GM12891 (cell line): ENCODE data around the gene TMEM215.

Source experiments
- POLR2A ChIP-seq: IDR thresholded peaks from 2 replicates; pipeline ENCODE4 v1.6.1; 2011; ENCODE audit warnings: low read depth, low read length, control low read depth
- POLR2AphosphoS5 ChIP-seq: IDR thresholded peaks from 2 replicates; pipeline ENCODE4 v1.6.1; 2011; ENCODE audit warnings: low read depth, low read length, control low read depth
- POU2F2 ChIP-seq: IDR thresholded peaks from 2 replicates; pipeline ENCODE4 v1.6.1; 2011; ENCODE audit warnings: low read depth, mild to moderate bottlenecking, control low read depth, low read length, moderate library complexity
- TAF1 ChIP-seq: IDR thresholded peaks from 2 replicates; pipeline ENCODE4 v1.6.1; 2011; ENCODE audit warnings: low read depth, low read length, control low read depth

- TF ChIP-seq TAF1 (no peak), POLR2A (no peak), POLR2AphosphoS5 (no peak), POU2F2 (no peak)
Observed at GRCh38 chr9:32738501-32739172, 44.7 kb upstream of the TMEM215 start.
